ENCODE results near the gene FAM168A. TPM values are rescaled to one million over a fixed set of nuclear protein-coding genes. Genes with fewer than 3 reads are reported as not detected.

Gene FAM168A
- total and polyA plus RNA-seq, 10 donors, result 2.7 to 33.2 (median 22.7) TPM

DNA sequence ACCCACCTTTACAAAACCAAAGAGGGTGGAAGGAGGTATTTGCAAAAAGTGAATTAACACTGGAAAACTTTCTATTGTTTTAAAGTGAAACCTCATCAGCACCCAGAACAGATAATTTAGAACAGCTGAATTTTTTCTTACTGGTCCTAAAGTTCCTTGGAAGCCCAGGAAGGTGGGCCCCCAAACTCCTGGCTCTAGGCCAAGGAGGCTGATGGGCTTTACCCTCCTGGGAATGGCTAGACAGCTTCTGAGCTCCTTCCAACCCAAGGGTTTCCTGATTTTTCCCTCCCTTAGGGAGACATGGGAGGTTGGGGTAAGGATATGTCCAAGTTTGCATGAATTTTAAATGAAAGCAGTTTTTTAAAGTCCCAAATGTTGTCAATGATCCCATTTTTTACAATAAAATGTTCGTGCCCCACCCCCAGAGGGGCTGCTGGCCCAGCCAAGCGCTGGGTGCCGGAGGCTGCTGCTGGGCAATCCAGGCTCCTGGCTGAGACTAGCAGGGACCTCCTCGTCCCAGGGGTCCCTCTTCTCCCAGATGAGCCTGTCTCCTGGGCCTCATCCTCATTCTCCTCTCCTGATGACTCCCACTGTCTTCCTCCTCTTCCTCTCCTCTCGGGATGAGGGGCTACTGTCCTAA is 193.3 kb downstream of the FAM168A start:
- TF ChIP-seq POLR2A (IDR thresholded peaks at IDR 0.05) (no peak), POLR2AphosphoS5 (IDR thresholded peaks at IDR 0.05) (peak in 1 of 3 donors; percentile 38)
- WGBS, 5 donors, result 80 to 93% (median 90%) methylated on average over 5 of the region's 5 CpGs

DNA sequence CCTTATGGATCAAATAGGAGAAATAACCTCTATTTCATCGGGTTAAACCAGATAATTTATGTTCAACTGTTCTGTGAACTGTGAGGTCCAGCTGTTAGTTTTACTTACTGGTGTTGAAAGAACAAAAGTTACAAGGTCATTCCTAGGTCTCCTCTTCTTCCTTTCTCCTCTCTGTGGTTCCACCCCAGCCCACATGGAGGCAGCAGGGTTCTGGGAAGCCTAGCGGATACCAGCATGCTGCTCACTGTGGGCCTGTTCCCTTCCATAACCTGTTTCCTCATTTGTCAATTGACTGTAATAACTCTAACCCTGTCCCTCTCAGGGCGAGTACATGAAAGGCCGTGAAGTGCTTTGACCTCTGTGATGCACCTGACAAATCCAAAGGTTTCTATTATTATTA is 193.9 kb downstream of the FAM168A start:
- H3K9me3 ChIP-seq, result no peaks in the 10 kb centered on the region
- no peak overlapping the region for H3K4me3 ChIP-seq
- intact Hi-C loops (cut with DNase I; ENCODE audit: low total_unique reads), result no loop called here
- peak; percentile 77 for DNase-seq
- peak in 1 of 3 donors; percentile 51 for TF ChIP-seq POLR2AphosphoS5 (IDR thresholded peaks at IDR 0.05)
- TF ChIP-seq, protein P1, sequence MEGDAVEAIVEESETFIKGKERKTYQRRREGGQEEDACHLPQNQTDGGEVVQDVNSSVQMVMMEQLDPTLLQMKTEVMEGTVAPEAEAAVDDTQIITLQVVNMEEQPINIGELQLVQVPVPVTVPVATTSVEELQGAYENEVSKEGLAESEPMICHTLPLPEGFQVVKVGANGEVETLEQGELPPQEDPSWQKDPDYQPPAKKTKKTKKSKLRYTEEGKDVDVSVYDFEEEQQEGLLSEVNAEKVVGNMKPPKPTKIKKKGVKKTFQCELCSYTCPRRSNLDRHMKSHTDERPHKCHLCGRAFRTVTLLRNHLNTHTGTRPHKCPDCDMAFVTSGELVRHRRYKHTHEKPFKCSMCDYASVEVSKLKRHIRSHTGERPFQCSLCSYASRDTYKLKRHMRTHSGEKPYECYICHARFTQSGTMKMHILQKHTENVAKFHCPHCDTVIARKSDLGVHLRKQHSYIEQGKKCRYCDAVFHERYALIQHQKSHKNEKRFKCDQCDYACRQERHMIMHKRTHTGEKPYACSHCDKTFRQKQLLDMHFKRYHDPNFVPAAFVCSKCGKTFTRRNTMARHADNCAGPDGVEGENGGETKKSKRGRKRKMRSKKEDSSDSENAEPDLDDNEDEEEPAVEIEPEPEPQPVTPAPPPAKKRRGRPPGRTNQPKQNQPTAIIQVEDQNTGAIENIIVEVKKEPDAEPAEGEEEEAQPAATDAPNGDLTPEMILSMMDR (IDR thresholded peaks at IDR 0.05 in 8 of 11, conservative IDR thresholded peaks at IDR 0.05 in 3 of 11), result peak in 10 of 11 experiments; percentile 22 to 65 (median 48)
- TF ChIP-seq POLR2A (IDR thresholded peaks at IDR 0.05), result no peak
- no peaks in the 10 kb centered on the region for H3K27me3 ChIP-seq (replicated peaks in 1 of 7)
- 39 to 71% (median 44%) methylated on average over 4 of the region's 4 CpGs for WGBS, 5 donors
- H3K4me1 ChIP-seq, result peaks cover 0 to 26% (median 7%) of the 10 kb centered on the region in 6 donors
- H3K36me3 ChIP-seq, result peaks cover 0 to 76% (median 23%) of the 10 kb centered on the region in 6 donors
- H3K27ac ChIP-seq, result peak overlapping the region in 3 of 8 donors; percentile 23 to 49 (median 40)

More for the DNA sequence above, 193.3 kb downstream of the FAM168A start:
- DNase-seq, result no peak
- H3K4me3 ChIP-seq, result no peak overlapping the region
- intact Hi-C loops (cut with DNase I; ENCODE audit: low total_unique reads), result no loop called here
- H3K36me3 ChIP-seq, result peaks cover 0 to 76% (median 29%) of the 10 kb centered on the region in 6 donors
- H3K27me3 ChIP-seq (replicated peaks in 1 of 7), result no peaks in the 10 kb centered on the region
- peak overlapping the region in 3 of 8 donors; percentile 23 to 49 (median 40) for H3K27ac ChIP-seq
- H3K9me3 ChIP-seq, result no peaks in the 10 kb centered on the region
- H3K4me1 ChIP-seq, result peaks cover 0 to 26% (median 7%) of the 10 kb centered on the region in 6 donors

DNA sequence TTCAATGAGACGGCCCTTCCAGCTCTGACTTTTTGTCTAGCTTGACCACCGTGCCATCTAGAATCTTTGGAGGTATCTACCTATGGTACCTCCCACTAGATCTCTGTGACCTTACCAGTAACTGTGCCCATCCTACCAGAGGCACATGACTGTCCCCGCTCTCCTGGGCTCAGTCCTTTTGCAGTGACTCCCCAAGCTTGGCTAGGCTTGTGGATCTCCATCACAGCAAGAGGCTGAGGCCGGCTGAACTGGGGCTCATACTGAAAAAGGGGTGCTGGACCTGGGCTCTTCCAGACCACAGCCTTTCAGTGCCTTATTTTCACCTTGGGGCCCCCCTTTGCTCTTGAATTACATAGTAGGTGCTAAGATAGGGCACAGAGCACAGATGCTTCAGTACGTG is 194.4 kb downstream of the FAM168A start:
- peaks cover 0 to 76% (median 23%) of the 10 kb centered on the region in 6 donors for H3K36me3 ChIP-seq
- no peaks in the 10 kb centered on the region for H3K27me3 ChIP-seq (replicated peaks in 1 of 7)
- WGBS, 5 donors, result 92 to 96% (median 93%) methylated on average over 5 of the region's 5 CpGs
- DNase-seq, result no peak
- H3K27ac ChIP-seq, result peak overlapping the region in 3 of 8 donors; percentile 23 to 49 (median 40)
- intact Hi-C loops (cut with DNase I; ENCODE audit: low total_unique reads), result no loop called here
- TF ChIP-seq POLR2AphosphoS5 (IDR thresholded peaks at IDR 0.05), result peak in 1 of 3 donors; percentile 4
- TF ChIP-seq POLR2A (IDR thresholded peaks at IDR 0.05), result no peak
- no peaks in the 10 kb centered on the region for H3K9me3 ChIP-seq
- peaks cover 0 to 26% (median 7%) of the 10 kb centered on the region in 6 donors for H3K4me1 ChIP-seq
- no peak overlapping the region for H3K4me3 ChIP-seq

GRCh38 chr11:73402834-73403185 is 195.1 kb downstream of the FAM168A start:
- TF ChIP-seq POLR2A (IDR thresholded peaks at IDR 0.05) (no peak), POLR2AphosphoS5 (IDR thresholded peaks at IDR 0.05) (no peak)
- TF ChIP-seq, protein P1 (IDR thresholded peaks at IDR 0.05 in 8 of 11, conservative IDR thresholded peaks at IDR 0.05 in 3 of 11), result peak in 2 of 11 experiments; percentile 20 to 39
- DNase-seq, result no peak
- intact Hi-C loops (cut with DNase I; ENCODE audit: low total_unique reads), result no loop called here
- Histone ChIP-seq H3K4me1 (peaks cover 0 to 26% (median 7%) of the 10 kb centered on the region in 6 donors), H3K4me3 (no peak overlapping the region), H3K9me3 (no peaks in the 10 kb centered on the region), H3K27me3 (replicated peaks in 1 of 7) (no peaks in the 10 kb centered on the region), H3K36me3 (peaks cover 0 to 76% (median 28%) of the 10 kb centered on the region in 6 donors), H3K27ac (no peak overlapping the region)
- WGBS, 5 donors, result 68 to 93% (median 80%) methylated on average over 1 of the region's 1 CpG

Measured in spleen (tissue), 11 donors.